Activated CD4-positive, alpha-beta T cell treated with anti-CD3 and anti-CD28 coated beads, Interleukin-2, amount 50 U/mL, for 4 hours (primary cell): ENCODE measurements around the gene RTP5.
A peak's percentile ranks its signal among the peaks of the same experiment; 100 is the strongest.
"Not testable (repeated sequence)": the region's sequence is repeated elsewhere in the genome, so short reads cannot be mapped to it uniquely, and the experiment has no call there.

ENCODE experiments used
- DNase-seq, 2 experiments: peaks; one replicate each; pipeline ENCODE4 v3.0.0-alpha.2; 2020

The RTP5 gene

DNA sequence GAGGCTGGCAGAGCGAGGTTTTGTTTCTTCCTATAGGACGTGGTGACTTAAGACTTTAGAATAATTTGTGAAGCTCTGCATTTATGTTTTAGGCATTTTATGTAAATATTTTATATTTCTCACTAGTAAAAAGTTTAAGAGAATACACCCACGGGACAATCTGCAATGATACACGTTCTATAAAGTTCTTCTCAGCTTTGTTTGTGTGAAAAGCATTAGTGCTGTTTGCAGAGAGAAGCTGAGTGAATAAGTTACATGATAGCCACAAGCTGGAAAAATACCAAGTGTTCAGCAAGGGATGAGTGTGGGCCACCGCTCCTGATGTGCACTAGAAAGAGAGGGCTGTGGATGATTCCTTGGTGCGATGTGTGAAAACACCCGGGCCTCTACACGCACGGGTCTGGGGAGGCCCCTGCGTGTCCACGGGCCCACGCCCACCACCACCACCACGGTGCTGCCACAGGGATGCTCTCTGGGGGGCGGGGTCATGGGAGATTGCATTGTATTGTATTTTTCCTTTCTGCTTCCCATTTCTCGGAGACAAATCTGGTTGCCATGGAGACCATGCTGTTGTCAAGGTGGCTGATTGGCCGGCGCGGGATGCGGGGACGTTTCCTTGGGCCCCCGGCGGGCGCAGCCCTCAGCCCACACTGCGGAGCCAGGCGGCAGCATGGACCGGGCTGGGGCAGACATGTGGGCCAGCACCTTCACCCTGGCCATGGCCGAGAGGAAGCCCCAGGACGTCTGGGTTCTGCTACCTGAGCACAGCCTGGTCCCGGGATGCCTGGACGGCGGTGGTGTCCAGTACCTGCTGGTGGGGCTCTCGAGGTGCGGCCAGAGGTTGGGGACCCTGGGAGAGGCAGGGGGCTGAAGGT, at the start of gene RTP5:
Gene RTP5, plus strand, starts transcription at position 643 of the 875 bp plus-strand sequence. Its CDS starts 28 bp downstream, at position 671.
- no peak for DNase-seq

DNA sequence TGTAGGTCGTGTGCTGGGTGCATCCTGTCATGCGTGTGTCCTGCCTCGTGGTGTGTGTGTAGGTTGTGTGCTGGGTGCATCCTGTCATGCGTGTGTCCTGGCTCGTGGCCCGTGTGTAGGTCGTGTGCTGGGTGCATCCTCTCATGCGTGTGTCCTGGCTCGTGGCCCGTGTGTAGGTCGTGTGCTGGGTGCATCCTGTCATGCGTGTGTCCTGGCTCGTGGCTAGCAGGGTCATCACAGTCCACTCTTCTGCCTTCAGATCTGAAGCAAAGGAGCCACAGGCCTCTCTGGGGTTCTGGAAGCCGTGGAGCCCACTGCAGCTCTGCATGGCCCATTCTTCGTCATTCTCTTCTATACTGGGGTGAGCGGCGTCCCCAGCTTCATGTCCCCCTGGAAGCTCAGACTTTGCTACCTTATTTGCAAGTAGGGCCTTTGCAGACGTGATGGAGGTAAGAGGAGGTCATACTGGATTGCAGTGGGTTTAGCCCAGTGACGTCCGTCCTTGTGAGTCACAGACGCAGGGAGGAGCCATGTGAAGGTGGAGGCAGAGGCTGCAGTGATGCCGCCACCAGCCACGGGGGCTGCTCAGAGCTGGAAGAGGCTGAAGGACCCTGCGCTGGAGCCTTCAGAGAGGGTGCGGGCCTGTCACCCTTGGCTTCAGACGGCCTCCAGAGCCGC, 49.4 kb upstream of the RTP5 start:
- DNase-seq, result not testable (repeated sequence)

DNA sequence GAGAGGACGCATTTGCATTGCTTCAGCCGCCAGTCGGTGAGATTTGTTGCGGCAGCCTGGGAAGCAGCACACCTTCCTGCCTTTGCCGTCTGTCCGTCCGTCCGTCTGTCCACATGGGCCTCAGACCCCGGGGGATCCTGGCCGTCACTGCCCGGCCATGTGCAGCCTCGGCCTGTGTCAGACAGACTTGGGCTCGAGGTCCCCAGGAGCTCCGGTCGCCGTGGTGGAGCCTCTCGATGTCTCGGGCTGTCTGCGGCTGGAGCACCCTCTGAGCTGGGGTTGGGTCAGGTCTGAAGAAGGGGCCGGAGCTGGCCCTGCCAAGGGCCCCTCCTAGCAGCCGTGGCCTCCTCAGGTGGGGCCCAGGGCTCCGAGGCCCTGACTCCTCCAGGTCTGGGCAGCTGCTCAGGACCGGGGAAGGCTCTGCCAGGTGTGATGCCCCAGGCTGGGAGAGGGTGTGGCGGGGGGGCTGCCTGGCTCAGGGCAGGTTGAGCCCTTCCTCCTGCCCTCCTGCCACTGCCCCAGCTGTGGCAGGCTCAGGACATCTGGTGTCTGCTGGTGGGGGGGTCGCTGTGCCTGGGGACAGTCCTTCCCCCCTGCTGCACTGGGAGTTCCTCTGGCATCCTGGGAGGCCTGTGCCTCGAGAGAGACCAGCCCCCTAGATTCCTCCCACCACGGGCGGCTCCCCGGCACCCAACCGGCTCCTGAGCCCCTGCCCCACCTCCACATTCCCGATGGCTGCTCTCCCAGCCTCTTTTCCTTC, 48.7 kb upstream of the RTP5 start:
- DNase-seq, result no peak

DNA sequence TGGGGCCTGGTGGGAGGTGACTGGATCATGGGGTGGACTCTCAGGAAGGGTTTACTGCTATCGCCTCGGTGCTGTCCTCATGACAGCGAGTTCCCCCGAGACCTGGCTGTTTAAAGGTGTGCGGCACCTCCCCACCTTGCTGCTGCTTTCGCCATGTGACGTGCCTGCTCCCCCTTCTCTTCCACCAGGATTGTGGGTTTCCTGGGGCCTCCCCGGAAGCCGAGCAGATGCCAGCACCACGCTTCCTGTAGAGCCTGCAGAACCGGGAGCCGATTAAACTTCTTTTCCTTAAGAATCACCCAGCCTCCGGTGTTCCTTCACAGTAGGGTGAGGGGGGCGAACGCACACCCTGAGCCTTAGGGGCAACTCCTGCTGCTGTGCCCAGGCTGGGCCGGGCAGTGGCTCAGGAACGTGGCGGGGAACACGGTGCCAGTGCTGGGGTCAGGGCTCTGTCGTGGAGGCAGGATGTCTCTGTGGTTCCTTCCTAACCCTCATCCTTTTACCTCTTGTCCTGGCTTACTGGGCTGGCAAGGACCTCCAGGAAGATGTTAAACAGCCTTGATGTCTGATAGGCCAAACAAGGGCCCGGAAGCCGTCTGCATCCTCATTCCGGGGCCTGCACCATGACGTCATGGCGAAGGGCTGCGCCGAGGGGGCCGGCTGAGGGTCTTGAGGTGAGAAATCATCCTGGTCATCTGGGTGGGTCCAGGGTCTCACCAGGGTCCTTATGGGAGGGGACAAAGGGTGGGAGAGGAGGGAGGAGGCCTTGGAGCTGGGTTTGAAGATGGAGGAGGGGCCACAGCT, 47.9 kb upstream of the RTP5 start:
- no peak for DNase-seq

DNA sequence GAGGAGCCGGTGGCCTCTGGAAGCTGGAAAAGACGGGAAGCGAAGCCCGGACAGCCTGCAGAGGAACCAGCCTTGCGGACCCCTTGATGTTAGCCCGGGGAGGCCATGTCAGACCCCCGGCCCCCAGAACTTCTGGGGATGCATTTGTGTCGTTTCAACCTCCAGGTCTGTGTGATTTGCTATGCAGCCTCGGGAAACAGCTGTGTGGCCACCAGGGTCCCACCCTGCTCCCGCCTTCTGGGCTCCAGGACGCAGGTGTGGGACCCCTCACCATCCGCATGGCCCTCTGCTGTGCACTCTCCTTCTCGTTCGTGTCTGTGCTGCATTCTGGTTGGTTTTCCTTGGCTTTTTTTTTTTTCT, 47.3 kb upstream of the RTP5 start:
- DNase-seq, result no peak

DNA sequence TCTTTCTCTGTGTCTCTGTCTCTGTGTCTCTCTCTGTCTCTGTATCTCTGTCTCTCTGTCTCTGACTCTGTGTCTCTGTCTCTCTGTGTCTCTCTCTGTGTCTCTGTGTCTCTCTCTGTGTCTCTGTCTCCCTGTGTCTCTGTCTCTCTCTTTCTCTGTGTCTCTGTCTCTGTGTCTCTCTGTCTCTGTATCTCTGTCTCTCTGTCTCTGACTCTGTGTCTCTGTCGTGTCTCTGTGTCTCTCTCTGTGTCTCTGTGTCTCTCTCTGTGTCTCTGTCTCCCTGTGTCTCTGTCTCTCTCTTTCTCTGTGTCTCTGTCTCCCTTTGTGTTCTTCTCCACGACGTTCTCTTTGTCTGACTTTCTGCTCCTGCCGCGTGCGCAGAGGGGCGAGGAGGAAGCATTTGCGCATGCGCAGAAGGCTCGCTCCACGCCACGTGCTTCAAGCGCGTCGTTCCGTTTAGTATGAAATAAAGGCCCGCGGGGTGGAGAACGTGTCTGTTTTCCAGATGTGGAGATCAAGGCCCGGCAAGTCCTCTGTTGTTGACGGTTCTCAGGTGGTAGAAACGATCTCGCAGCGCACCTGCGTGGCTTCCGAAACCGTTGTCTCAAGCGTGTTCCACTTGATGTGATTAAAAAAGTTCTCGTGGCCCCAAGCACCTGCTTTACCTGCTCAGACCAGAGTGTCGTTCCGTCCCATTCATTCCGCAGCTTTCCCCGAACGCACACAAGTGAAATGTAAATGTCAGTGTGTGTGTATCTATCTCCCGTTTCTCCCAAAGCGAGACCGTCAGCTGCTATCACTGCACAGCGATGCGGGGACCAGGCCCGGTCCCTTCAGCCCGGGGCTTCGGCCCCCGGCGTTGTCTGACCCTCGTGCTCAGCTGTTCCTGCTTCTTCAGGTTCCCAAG, 45.7 kb upstream of the RTP5 start:
- DNase-seq, result not testable (repeated sequence)

DNA sequence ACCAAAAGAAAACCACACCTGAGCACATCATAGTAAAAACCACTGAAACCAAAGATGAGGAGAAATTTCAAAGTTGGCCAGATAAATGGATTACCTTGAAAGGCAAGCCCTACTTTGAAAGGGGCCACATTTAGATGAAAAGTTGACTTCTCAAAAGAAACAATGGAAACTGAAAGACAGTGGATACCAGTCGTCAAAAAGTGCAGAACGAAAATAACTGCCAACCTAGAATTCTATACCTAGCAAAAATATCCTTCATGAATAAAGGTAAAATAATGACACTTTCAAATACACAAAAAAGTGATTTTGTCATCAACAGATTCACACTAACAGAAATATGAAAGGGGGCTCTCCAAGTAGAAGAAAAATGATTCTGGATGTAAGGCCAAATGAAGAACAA, 42.1 kb upstream of the RTP5 start:
- DNase-seq, result no peak

DNA sequence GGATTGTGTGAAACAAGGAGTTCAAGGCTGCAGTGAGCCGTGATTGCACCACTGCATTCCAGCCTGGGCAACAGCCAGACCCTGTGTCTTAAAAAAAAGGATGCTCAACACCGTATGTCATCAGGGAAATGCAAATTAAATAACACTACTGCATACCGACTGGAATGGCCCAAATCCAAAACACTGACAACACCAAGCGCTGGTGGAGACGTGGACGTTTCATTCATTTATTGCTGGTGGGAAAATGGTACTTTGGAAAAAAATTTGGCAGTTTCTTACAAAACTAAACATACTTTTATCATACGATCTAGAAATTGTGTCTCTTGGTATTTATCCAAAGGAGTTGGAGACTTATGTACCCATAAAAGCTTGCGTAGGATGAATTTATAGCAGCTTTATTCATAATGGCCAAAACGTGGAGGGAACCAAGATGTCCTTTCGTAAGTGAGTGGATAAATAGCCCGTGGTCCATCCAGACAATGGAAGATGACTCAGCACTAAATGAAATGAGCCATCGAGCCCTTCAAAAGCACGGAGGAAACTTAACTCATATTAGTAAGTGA, 36.3 kb upstream of the RTP5 start:
- no peak for DNase-seq

DNA sequence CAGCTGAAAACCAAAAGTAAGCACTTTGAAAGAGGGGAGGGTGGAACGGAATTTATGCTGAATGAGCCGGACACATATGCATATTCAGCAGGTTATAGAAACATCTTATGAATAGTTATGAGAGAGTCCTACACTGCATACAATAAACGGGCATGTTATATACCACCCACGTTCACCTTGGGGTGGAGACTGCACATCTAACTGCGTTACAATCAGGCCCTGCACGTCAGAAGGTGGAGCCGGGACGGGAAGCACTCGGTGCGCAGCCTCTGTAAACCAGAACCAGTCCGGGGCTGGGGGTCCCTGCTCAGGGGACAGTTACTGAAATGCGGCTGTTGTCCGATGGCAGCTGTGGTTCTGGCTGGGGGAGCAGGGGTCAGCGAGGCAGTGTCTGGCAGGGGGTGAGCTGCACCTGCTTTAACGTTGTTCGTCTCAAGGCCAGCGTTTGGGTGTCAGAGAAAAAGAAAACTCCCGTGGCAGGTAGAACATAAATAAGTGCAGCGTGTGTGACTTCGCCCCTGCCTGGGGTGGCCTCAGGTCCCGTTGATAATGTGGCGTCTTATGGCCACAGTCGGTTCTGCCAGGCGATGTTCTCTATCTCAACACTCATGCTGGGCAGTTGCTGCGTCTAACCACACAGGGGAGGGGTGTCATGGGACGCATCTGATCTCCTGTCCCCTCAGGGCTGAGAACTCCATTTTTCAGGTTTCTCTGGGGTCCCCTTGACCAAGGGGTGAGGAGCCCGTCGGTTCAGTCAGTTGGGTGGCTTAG, 35.6 kb upstream of the RTP5 start:
- not testable (repeated sequence) for DNase-seq

DNA sequence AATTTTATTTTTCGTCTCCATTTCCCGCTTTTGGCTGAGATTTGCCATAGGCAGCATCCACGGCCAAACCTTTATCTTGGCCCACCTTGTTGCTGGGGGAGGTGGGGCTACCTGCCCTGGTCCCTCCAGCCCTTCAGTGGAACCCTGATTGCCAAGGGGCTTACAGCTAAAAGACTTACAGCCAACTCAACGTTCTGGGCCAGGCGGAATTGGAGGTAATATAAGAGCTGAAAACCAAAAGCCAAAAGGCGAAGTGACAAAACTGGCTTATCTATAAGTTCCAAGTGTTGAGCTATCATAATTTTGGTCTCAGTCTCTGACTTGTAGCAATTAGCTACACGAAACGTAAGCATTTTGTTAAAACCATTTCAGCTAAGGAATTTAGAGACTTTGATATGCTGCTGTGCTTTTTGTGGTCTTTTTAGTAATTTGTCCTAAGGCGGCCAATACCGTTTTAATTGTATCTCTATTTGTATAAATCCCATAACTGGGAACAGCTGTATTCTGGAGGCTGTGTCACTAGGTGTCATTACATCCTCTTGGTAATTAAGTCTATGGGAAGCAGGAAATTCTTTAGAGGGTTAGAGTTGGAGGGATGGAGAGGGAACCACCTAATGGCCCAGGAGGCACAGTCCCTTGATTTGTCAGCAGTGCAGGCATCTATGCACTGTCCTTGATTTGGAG, 34.9 kb upstream of the RTP5 start:
- DNase-seq, result no peak

DNA sequence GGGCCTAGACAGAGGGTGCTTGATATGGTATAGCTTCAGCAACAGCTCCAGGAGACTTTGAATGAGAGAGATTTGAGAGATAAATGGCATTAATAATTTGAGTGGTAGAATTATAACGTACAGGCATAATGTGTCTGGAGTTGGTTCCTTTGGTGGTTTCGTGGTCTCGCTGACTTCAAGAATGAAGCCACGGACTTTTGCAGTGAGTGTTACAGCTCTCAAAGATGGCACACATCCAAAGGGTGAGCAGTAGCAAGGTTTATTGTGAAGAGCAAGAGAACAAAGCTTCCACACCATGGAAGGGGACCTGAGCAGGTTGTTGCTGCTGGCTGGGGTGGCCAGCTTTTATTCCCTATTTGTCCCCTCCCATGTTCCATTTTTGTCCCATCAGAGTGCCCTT, 33.9 kb upstream of the RTP5 start:
- no peak for DNase-seq

DNA sequence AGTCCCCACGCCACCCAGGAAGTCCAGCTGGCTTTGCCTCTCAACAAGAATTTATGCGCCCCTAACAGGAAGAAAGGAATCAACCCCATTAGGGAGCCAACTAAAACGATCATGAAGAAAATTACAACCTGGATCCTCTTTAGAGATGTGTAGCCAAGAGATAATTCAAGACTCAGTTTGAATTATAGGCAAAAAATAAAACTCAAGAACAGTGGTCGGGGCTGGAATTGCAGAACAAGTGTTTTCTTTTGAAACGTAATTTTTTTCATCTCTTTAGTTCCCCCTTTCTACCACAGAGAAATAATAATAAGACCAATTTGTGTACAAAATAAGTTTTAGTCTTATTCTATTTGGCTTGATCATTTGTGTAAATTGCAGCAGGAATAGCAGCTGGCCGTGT, 33.2 kb upstream of the RTP5 start:
- no peak for DNase-seq

DNA sequence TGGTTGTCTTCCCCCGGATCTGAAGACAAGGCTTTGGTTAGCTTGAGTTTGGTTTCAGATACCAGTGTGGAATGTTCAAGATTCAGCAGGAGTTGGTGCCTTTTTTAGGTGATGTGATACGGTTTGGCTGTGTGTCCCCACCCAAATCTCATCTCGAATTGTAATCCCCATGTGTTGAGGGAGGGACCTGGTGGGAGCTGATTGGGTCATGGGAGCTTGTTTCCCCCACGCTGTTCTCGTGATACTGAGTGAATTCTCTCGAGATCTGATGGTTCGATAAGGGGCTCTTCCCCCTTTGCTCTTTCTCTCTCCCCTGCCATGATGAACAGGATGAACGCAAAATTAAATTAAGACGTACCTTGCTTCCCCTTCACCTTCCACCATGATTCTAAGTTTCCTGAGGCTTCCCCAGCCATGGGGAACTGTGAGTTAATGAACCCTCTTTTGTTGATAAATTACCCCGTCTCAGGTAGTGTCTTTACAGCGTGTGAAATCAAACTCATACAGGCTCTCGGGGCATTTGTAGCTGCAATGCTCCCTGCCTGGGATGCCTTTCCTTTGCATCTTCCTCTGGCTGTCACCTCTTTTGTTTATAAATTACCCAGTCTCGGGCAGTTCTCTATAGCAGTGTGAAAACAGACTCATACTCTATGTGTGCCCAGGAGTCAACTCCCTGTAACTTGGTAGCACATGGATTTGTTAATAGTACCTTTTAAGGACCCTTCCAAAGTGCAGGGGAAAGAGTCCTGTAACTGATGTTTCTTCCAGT, 32.1 kb upstream of the RTP5 start:
- no peak for DNase-seq

DNA sequence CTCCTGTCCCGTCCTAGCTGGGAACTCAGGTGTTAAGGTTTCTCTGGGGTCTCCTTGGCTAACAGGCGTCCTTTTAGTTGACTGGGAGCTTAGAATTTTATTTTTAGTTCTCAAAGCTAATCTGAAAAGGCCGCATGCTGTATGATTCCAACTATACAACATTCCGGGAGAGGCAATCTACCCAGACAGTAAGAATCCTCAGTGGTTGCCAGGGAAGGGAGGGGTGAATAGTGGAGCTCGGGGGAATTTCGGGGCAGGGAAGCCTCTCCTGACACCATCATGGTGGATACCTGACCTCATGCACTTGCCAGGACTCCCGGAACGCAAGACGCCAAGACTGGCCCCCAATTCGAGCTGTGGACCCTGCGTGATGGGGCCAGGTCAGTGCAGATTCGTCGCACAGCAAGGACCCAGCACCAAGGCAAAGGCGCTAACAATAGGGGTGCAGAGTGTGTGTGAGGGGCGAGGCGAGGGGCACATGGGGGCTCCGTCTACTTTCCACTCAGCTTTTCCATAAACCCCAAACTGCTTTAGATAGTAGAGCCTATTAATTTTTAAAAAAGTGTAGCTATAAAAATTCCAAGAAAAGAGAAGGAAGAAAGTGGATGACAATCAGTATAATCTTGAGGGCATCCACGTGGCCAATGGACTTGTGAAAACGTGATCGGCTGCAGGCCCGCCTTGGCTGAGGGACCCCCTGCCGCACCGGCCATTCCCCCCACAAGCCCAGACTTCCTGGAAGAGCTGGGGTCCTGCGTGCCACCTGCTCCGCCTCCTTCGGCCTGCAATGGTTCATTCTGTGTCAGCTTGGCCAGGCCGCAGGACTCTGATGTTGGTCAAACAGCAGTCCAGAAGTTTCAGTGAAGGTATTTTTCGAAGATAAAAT, 28.1 kb upstream of the RTP5 start:
- DNase-seq, result no peak

DNA sequence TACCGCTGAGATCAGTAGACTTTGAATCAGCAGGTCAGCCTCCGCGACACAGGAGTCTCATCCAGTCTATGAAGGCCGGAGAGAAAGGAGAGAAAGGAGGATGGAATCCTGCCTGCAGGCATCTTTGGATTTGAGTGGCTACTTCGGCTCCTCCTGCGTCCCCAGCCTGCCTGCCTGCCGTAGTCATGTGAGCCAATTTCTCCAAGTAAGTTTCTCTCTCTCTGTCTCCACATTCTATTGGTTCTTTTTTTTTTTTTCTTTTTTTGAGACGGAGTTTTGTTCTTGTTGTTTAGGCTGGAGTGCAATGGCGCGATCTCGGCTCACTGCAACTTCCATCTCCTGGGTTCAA, 27.5 kb upstream of the RTP5 start:
- DNase-seq, result no peak

DNA sequence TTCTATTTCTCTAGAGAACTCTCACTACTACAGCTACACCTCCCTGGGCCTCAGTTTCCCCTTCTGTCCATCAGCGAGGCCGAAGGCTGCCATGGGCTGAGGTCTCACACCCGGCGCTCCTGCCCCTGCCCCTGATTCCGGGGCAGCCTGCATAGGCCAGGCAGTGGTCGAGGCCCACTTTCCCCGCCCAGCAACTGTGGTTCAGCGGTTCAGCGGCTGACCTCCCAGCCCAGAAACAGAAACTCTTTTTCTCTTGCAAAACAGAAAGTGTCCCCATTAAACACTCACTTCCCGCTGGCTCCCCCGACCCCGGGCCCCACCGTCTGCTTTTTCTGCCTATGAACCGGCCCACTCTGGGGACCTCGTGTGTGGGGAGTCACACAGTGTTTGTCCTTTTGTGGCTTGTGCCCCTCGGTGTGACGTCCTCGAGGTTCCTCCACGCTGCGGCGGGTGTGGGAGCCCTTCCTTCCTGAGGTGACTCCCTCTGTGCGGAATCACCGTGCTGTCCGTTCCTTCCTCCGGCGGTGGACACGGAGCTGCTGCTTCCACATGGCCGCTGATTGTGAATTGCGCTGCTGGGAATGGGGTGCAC, 26.8 kb upstream of the RTP5 start:
- DNase-seq, result peak; percentile 31 to 33

DNA sequence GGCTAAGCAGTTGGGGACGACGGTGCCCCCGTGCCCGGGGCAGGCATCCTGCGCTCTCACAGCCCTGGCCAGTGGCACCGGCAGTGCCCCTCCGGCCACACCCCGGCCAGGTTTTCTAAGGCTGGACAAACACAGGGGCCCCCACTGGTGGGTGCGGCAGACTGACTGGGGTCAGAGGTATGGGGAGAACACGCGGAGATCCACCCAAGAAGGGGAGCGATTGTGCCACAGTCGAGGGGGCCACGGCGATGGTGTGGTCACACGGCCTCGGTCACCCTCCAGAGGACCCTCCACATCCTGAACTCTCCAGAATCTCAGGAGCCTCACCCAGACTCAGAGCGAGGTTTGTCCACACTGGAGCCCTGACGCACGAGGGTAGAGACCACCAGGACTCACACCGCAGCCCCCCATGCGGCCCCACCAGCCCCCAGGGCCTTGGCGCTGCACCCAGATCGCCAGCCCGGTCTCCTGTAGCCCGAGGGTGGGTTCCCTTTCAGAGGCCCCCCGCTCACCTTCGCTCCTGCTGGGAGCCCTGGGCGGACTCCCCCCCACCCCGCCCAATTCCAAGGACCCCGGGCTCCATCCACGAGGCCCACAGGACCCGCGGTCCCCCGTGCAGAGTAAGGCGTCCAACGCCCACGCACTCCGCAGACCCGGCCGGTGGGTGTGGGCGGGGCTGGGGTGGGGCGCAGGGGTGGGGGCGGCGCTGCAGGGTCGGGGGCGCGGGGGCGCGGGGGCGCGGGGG, 26.0 kb upstream of the RTP5 start:
- DNase-seq, result no peak
